GM21360 (cell line): Measurements from ENCODE around the gene FSCN2.

Experiments used
- ATAC-seq: cut with Tn5 transposase; IDR thresholded peaks from one replicate; pipeline ENCODE4 v1.9.1; 2021; ENCODE audit warnings: mild to moderate bottlenecking, moderate library complexity; ENCODE audit not compliant: unreplicated experiment

FSCN2 gene

DNA sequence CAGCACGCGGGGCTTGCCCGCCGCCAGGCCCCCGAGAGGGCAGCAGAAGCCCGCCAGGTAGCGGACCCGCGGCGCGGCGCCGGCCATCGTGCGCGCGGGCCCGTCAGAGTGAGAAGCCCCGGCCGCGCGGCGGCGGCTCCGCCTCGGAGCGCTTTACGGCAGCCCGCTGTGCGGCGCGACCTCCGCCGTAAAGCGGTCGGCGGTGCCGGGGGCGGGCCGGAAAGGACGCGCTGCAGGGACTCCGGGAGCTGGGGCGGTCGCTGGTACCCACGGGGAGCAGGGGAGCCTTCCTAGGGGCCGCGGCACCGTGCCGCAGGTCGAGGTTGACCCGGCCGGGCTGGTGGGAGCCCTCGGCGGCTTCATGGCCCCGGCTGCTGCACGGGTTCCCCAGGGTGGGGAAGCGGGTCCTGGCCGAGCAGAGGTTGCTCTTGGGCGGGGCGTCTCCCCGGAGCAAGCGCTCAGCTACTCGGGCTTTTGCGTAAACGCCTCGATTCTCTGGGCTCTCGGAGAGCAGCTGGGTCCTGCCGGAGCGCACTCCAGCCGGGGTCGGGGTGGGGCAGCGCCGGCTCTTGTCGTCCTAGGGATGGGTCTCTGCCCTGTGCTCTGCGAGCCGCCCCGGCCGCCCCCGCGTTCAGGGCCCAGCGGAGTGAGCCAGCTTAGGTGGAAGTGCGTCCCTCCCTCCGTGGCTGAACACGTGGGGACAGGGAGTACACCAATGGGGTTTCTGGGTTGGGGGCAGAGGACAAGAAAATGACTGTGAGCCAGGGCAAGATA lies 24.3 kb downstream of the FSCN2 start, which contains the start of gene FAAP100:
Gene FAAP100, minus strand, starts transcription at position 110 of the 774 bp plus-strand sequence. Its CDS starts 23 bp downstream, at position 87.
- ATAC-seq, result no peak

DNA sequence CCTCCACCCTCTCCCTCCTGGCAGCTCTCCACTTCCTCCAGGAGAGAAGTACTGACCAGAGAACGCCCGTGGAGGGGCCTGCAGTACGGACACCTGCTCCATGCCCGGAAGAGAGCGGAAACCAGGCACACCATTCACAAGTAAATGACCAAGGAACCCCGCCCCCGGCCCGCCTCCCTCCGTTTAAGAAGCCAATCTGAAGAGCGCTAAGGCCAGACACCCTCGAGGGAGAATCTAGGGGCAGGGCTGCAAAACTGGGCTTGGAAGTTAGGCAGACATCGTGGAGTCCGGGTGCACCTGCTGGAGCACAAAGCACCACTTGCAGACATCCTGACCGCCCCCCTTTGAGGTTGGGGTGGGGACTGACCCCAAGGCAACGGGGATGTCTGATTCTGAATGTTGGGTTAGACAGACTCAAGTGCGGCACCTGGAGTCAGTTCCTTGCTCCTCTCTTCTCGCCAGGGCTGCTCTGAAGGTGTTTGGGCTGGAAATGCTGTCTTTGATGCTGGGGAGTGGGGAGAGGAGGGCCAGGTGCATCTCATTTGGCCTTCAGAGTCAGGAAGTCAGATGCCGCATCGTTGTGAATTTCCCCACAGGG lies 24.9 kb downstream of the FSCN2 start:
- ATAC-seq, result no peak

DNA sequence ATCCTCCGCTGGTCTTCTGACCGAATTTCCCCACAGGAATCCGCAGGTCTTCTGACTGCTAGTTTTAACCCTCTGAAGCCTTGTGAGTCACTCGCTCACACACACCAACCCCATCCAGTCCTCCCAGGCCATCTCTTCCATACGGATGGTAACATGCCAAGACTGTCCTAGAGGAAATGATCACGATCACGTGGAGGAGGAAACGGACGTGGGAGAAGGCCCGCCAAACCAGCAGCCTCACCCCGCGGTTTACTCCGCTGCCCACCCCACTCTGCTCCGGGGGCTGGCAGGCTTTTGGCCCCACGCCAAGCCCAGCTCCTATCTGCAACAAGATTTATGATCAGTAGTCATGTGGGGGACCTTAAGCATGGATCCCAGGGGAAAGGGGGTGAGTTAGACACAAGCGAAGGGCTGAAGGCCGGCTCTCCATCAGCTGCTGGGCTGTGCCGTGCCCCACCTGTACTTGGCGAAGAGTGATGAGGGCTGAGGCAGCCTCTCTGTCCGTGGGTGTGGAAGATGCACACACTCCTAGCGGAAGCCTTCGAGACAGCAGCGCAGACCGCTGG lies 25.5 kb downstream of the FSCN2 start:
- no peak for ATAC-seq

DNA sequence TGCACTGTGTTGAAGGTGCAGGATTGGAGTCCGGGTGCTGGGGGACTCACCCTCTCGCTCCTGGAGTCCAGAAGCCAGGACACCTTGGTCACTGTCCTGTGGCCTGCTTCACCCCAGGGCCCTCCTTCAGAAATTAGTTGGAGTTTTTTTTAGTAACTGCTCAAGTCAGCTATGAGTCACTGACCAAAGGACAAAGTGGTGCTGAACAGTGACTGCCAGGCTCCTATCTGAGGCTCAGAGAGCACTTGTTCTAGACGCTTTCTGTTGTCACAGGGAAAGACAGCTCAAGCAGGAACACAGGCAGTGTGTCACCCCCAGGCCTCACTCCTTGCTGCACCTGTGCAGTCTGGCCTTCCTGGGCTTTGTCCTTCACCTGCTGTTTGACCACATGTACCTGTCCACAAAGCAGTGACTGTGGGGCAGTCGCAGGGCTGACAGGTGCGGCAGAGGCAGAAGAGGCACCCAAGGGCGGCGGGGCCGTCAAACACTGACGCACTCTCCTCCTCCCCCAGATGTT lies 28.1 kb downstream of the FSCN2 start:
- ATAC-seq, result no peak

DNA sequence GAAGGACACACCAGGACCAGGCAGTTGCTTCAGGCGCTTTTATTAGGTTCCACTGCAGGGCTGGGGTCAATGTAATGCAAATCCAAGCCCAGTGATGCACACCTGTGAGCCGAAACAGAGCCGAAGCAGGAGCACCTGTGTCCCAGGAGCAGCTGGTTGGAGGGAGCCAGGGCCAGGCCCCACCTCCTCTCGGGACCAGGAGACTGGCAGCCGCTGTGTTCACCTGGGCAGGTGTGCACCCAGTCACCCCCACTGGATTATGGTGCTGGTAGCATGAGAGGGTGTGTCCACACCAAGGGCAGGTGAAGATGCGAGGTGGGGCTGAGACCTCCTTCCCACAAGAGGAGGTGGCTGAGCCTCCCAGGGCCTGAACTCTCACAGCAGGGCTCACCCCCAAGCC lies 28.7 kb downstream of the FSCN2 start:
- ATAC-seq, result no peak

DNA sequence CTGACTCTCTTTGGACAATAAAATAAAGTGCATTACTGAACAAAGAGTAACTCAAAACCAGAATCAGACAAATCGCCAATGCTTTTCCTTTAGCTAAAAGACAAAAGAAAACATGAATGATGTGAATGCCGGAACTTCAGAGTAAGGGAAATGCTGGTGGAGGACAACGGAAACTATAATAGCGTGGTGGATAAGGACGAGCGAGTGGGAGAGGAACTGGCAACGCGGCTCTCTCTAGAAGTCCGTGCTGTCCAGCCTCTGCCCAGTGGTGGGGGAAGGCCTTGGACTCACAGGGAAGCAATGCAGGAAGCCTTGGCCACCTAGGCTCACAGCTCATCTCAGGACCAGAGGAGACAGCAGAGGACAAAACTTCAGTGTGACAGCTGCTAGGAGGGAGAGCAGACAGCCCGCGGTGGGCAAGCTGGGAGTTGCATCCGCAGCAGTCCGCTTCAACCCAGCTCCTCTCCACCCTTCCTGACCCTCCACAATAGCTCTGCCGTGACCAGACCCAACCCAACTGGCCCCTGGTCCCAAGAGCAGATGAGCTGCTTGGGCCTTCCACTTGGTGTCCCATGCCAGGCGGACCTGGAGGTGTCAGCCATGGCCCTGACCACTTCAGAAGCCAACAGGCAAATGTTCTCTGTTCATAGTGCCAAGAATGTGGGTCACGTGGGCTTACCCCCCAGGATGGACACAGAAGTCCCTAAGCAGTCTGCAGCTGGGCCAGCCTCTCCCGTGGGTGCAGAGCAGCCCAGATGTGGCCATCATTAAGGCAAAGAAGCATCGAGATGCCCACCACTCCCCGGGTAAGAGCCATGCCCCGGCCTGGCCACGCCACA lies 29.3 kb downstream of the FSCN2 start:
- ATAC-seq, result no peak

DNA sequence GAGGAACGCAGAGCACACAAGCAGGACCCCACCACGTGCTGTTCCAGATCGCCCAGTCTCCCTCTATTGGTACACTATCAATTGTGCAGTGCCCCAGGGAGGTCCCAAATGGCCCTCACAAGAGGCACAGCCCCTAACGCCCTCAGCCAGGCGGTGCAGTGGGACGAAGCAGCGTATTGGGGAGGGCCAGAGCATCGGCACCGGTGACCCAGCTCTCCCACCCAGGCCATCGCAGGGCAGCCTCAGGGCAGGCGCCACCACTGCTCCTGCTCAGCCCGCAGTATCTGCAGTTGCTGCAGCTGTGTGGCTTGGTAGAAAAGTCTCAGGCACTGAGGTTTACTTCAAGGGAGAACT lies 29.9 kb downstream of the FSCN2 start:
- no peak for ATAC-seq

DNA sequence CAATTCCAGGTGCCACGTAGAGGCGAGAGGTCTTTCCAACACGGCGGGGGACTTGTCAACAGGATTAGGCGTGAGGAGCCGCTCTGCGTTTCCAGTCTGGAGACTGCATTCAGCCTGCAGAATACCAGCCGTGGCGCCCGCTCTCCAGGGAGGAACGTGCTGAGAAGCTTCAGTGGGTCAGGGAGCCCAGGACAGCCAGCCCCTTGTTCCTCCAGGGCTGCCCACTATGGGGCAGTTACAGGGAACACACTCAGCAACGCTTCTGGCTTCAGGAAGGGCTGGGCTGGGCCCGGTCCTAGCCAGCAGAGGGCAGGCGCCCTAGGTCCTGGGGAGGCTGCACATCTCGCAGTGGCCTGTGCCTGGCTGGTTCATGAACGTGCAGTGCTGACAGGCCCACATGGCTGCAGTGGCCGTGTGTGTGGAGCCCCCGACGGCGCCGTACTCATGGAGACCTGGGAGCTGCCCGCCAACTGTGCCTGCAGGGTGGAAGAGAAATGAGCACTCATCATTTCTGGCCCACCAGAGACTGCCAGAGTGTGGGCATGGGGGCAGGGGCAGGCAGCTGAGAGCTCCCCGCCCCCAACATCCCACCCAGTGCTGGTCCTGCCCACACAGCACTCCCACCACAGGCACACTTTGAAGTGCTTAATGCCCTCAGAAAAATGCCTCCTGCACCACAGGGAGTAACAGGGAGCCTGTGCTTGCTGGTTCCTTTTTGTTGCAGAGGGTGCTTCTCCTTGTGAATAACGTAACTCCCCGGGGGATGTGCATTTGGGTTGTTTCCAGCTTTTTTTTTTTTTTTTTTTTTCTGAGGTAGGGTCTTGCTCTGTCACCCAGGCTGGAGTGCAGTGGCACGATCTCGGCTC lies 31.0 kb downstream of the FSCN2 start:
- ATAC-seq, result no peak

DNA sequence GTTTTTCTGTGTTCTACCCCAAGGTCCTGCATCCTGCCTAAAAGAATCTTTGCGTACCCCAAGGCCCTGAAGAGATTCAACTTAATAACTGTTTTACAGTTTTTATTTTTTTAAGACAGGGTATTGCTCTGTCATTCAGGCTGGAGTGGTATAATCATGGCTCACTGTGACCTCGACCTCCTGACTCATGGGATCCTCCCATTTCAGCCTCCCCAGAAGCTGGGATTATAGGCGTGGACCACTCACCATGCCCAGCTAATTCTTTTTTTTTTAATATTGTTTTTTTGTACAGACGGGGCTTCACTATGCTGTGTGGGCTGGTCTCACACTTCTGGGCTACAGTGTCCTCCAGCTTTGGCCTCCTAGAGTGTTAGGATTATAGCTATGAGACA lies 33.3 kb downstream of the FSCN2 start:
- no peak for ATAC-seq

DNA sequence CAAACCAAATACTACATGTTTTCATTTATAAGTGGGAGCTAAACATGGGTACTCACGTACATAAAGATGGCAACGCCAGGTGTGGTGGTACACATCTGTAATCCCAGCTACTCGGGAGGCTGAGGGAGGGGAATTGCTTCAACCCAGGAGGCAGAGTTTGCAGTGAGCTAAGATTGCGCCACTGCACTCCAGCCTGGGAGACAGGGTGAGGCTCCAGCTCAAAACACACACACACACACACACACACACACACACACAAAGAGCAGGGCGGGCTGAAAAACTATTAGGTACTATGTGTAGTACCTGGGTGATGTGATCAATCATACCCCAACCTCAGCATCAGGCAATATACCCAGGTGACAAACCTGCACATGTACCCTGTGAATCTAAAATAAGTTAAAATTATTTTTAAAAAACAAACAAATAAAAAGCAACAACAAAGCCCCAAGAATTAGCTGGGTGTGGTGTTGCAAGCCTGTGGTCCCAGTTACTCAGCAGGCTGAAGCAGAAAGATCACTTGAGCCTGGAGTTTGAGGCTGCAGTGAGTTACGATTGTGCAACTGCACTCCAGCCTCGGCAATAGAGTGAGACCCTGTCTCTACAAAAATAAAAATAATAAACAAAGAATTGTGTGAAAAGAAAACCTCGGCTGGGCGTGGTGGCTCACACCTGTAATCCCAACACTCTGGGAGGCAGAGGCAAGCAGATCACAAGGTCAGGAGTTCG lies 35.8 kb downstream of the FSCN2 start:
- no peak for ATAC-seq

DNA sequence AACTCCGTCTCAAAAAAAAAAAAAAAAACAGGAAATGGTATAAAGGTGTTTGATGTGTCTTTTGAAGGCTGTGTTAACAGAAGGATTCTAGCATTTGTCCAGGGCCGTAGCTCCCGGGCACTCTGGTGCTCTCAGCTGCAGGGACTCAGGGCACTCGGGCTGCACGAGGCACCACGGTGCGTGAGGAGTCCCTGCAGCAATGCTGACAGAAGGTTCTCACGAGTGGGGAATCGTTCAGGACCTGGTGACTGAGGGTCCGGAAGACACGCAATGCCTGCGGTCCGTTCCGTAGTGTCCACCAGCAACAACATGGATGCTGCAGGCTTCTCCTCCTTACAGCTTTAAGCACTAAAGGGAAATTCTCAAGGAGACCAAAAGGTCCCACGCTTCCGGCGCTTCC lies 36.6 kb downstream of the FSCN2 start:
- no peak for ATAC-seq

DNA sequence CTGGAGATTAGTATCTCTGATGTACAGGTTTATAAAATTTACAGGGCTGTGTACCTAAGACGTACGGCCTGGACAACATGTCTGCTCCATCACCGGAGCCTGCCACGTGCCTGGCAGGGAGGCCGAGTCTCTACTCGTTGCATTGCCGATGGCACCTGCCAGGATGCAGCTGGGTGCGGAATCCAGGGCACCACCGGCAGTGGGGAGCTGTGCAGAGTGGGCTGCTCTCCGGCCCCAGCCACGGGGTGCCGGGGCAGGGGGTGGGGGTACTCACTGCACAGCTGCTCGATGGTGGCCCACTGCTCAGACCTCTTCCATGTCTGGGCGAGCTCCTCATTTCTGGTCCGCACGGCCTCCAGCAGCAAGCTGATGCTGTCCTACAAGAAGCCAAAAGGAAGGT lies 37.1 kb downstream of the FSCN2 start:
- no peak for ATAC-seq

DNA sequence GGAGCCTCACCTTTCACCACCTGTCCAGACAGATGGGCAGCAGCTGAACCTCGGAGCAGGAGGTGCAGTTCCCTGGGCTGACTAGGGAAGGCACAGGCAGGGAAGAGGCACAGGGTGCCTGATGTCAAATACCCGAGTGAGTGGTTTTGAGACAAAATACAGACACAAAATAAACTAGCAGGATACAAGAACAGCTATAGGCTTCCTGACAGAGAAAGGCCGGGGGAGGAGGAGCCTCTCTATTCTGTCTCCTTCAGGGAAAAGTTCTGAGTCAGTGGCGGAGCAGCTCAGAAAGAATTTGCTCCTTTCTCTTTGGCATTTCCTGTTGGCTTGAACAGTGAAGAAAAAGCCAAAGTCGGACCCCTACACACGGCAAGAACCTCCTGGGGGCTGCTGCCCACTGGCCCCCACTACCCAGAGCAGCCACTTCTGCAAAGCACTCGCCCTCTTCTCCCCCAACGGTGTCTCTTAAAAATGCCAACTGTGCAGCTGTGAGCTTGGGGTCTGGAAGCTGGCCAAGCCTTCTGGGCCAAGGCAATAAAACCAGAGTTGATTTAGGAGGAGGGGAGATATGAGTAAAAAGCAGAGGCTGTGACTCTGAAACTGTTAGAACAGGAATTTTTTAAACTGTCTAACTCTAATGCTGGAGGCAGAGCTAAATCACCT lies 38.4 kb downstream of the FSCN2 start:
- ATAC-seq, result no peak

DNA sequence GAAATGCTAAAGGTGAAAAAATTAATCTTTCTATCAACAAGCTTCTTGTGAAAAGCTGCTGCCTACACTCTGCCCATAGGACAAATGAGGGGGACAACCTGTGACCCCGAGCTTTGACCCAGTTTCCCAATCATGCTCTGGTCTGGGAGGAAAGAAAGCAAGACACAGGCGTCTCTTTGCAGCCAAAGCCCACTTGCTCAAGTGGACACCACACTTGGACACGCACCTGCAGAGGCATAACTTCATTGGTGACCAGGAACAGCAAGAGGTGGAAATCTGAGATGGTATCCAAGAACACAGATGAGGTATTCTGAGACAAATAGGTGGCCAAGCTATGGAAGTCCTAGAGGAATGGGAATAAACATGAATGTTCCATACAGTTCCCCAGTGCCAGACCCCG lies 39.0 kb downstream of the FSCN2 start:
- no peak for ATAC-seq

DNA sequence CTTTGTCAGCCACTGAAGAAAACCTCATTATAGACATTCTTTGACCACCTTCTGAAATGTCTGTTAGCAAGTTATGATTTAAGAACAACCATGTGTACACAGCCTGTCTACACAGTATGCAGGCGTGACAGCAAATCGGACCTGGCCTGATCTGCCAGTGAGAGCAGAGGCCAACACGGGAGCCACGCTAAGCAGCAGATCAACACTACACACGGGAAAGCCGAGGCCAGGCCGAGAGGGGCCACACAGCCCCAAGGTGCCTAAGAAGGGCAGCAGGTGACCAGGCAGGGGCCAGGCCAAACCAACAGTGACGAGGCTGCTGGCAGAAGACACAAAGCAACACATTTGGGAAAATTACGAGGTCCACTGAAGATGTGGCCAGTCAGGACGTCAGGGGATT lies 40.2 kb downstream of the FSCN2 start:
- no peak for ATAC-seq

DNA sequence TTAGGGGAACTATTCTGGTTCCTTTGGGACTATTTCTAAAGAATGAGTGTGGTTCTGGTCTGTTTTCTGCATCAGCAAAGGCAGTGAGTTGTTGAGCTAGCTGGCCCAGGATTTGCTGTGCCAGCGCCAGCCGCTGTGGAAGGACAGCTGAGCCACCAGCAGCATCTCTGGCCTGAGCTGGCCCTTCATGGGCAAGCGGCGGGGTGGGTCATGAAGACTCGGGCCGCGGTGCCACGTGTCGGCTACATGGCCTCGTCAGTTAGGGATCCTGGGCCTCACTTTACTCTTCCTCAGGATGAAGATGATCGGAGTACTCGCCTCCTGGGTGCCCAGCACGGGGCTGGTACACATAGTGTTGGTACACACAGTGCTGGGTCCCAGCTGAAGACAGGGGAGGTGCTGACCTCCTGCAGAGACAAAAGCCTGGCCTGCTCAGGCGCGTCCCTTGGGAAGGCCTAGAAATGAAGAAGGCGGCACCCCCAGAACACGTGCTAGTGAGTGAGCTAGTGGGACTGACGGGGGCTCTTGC lies 41.9 kb downstream of the FSCN2 start:
- ATAC-seq, result no peak

DNA sequence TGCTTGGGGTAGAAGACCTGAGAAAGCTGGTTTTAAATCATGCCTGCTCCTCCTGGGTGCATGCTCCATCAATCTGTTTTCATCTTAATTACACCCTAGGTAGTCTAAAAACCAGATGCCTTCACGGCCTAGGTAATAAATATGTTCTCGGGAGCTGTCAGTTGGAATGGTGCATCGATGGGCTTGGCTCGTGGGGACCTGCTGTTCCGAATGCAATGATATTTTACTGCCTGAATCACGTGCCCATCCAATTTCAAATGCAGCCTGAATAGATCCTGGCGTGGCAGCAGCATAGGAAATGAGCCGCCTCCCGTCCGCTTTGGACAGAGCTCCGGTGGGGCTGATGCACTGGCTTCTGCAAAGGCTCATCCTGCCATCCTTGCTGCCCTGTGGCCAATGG lies 42.8 kb downstream of the FSCN2 start:
- ATAC-seq, result no peak

DNA sequence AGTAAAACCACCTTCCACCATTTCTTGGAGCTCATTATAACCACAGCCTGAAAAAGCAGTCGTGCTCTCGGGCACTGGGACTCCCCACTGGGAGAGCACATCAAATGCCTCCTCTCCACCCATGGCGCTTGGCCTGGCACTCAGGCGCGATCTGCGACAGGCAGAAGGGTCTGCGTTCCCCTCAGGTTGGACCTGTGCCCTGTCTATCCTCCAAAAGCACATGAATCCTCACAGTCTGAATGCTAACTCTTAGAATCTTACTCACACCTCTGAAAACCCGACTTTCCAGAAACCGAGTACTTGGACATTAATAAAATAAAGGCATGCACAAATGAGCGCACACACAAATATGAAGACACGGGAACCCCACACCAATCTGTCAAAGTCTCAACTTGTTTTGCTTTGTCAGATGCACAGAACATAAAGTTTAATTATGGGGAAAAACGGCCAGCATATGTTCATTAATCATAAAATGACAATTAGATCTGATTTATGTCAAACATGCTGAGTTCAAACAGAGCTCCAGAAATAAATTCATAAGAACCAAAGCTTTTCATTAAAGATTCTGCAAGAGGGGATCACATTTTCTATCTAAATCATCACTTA lies 44.5 kb downstream of the FSCN2 start:
- no peak for ATAC-seq
